Measurements from ENCODE around the gene TRIM37.
"Not testable (repeated sequence)": the region's sequence is repeated elsewhere in the genome, so short reads cannot be mapped to it uniquely, and the experiment has no call there.

TRIM37 gene

DNA sequence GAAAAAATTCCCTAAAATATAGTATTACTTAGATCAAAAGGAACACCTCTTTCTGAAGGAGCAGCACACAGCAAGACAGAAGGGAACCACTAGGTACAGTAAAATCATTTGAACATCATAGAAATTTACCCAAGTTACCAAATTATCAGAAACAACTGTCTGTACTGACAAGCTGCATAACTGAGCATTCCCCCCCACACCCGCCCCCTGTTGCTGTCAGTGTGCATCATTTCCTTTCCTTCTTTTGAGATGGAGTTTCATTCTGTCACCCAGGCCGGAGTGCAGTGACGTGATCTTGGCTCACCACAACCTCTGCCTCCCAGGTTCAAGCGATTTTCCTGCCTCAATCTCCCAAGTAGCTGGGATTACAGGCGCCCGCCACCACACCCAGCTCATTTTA is 120.7 kb downstream of the TRIM37 start:
- no peak for DNase-seq

GRCh38 chr17:58985367-58985766 is 121.3 kb downstream of the TRIM37 start:
- DNase-seq: no peak

- no peak for DNase-seq
These were observed 124.1 kb downstream of the TRIM37 start for GRCh38 chr17:58982626-58983025.

- DNase-seq: no peak
These were observed 125.8 kb downstream of the TRIM37 start for GRCh38 chr17:58980706-58981481.

DNA sequence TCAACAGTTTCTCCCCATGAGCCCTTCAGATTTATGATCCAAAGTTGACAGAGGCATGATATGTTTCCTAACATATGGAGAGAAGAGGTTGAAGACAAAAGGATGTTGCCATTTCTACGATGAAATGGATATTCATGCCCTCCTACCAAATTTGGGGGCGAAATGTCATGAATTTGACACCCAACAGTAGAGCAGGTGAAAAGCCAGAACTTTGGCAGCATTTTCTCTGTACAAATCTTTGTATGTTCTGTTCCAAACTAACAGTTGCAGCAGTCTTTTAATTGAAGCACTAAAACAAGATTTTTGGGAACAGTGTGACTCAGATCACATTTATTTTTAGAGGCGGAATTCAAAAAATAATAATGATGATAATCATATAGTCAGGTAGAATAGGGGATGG is 130.1 kb downstream of the TRIM37 start:
- DNase-seq: no peak

DNA sequence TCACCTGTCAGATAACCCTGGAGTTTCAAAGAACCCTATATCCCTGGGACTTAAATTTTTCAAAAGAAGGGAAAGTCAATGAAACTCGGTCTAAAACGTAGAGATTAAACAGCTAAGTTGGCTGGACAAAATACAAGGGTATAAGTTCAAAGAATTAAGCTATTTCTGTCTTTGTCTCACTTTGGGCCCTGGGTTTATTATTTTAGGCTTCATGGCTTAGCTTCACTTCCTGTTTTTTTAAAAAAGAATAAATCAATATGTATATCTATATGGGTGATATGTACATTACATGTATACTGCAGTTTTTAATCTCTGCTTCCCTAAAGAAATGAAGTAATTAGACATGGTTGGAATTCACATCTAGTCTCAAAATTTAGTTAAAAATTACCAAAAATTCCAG is 132.3 kb downstream of the TRIM37 start:
- no peak for DNase-seq

GRCh38 chr17:58970609-58971450 is 135.8 kb downstream of the TRIM37 start:
- DNase-seq: no peak

- DNase-seq: no peak
These were observed 137.1 kb downstream of the TRIM37 start for GRCh38 chr17:58969612-58970011.

DNA sequence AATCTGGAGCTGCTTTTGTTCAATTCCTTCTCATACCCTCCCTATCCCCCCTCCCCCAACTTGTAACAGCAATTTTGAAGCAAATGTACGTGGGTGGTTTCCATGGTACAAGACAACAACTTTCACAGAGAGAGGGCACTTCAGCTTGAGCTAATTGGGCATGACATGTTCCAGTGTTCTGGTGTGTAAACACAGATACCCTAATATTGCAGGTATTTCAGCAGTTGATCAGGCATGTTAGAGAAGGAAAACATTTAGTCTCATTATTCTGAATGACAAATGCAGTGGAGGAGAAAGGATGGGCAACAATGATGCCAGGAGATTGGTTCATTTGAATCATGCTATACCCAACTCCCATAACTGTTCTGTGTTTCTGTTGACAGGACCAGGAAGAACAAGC is 137.5 kb downstream of the TRIM37 start:
- no peak for DNase-seq

GRCh38 chr17:58968426-58969061 is 138.1 kb downstream of the TRIM37 start:
- no peak for DNase-seq

DNA sequence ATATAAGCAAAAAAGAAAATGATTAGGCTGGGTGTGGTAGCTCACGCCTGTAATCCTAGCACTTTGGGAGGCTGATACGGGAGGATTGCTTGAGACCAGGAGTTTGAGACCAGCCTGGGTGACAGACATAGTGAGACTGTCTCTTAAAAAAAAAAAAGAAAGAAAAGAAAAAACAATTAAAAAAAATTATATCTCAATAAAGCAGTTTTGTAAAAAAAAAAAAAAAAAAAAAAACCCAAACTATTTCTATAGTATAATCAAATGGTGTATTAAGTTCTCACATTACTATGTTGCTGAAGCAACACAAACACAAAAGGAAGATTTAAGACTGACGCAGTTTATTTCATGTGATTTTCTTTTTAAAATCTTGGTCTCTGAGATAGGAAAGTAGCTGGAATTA is 140.5 kb downstream of the TRIM37 start:
- no peak for DNase-seq

GRCh38 chr17:58965221-58965620 is 141.5 kb downstream of the TRIM37 start:
- no peak for DNase-seq

- DNase-seq: no peak
These were observed 146.6 kb downstream of the TRIM37 start for GRCh38 chr17:58960068-58960467.

DNA sequence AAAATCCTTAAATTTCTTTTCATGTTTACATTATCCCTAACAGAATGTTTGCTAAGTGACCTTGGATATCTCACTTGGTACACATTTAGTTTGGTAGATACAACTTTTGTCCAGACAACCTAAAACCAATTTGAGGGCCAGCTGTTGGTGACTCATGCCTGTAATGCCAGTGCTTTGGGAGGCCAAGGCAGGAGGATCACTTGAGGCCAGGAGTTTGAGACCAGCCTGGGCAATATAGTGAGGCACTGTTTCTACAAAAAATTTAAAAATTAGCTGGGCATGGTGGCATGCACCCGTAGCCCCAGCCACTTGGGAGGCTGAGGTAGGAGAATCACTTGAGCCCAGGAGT is 149.0 kb downstream of the TRIM37 start:
- DNase-seq: not testable (repeated sequence)

DNA sequence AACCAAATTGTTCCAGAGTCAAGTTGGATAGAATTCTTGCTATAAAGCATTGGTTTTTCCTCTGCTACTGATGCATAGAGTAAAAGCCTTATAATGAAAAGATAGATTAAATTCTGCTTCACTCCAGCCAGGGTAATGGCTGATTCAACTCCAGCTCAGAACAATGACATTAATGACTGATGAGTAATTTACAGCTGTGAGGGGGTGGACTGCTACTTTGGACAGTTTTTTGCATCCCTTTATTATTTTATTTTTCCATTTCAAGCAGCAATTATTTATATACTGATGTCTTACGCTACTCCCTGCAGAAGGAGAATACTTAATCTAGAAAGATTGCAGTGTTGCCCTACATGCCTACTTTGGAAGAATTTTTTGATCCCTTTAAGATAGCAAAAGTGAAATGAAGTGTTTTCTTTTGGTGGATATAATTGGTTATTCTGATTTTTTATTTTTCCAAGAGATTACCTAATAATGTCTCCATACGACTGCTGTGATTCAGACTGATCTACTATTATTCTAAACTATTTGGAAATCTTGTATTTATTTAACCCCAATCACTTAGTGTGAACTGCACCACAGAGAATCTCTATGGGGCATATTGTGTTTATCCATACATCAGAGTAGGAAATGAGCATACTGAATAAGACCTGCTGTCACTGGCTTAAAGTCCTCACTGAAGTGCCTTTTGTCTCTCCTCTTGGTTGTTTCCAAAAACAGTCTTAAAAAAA is 149.5 kb downstream of the TRIM37 start:
- no peak for DNase-seq

DNA sequence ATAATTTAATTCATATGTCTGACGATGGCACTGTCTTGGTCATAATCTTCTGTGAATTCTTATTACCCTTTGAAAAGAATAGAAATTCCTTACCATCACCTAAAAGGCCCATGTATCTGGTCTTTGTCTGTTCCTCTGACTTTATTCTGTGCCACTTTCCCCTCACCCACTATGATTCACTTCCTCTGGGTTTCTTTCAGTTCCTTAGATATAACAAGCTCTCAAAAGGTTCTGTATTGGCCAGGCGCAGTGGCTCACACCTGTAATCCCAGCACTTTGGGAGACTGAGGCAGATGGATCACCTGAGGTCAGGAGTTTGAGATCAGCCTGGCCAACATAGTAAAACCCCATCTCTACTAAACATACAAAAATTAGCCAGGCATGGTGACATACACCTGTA is 152.3 kb downstream of the TRIM37 start:
- DNase-seq: not testable (repeated sequence)

DNA sequence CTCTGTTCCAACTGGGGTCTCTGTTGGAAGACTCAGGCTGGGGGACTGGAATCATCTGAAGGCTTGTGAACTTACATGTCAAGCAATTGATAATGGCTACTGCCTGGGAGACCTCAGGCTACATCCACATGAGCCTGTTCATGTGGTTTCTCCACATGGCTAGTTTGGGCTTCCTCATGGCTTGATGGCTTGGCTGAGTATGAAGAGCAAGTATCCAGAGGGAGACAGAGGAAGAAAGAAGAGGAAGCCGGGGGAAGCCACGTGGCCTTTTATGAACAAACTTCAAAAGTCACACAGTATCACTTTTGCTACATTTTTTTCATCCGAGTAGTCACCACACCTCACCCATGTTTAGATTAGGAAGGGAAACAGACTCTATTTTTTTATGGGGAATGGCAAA is 158.9 kb downstream of the TRIM37 start:
- DNase-seq: no peak

DNA sequence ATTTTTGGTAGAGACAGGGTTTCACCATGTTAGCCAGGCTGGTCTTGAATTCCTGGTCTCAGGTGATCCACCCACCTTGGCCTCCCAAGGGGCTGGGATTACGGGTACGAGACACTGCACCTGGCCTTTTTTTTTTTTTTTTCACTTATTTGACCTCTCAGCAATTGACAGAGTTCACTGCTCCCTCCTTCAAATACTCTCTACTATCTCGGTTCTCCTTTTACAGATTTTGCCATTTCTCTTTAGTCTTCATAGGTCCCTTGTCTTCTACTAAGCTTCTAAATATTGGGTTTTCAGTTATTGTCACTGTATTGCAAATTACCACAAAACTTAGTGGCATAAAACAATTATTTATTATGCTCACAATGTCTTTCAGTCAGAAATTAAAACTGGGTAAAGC is 159.3 kb downstream of the TRIM37 start:
- no peak for DNase-seq

DNA sequence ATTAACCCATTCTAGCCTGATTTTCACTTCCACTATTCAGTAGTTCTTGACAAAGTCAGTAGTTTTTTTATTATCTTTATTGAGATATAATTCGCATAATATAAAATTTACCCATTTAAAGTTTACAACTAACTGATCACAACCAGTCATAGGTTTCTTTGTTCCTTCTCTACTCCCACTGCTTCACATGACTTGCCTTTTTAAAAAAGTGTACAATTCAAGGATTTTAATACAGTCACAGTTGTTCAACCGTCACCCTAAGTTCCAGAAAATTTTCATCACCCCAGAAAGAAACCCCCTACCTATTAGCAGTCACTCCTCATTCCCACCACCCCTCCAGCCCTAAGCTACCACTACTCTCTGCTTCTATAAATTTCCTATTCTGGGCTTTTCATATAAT is 162.5 kb downstream of the TRIM37 start:
- DNase-seq: no peak

- DNase-seq: no peak
These were observed 170.4 kb downstream of the TRIM37 start for GRCh38 chr17:58936295-58936694.

DNA sequence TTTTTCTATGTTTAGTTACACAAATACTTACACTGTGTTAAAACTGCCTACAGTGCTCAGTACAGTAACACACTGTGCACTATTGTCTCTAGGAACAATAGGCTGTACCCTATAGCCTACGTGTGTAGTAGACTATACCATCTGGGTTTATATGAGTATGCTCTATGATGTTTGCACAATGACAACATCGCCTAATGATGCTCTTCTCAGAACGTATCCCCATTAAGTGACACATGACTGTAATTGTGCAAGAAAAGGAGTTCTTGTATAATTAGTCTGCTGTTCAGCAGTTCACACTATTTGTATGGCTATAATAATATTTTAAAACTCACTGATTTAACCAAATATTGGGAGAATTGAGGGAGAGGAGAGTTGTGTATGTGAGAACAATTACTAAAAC is 173.7 kb downstream of the TRIM37 start:
- no peak for DNase-seq

Data from activated CD4-positive, alpha-beta T cell treated with anti-CD3 and anti-CD28 coated beads, Interleukin-2, amount 50 U/mL, for 1 hour (primary cell).